ENCODE data around the gene LSG1. TPM values are rescaled to one million over a fixed set of nuclear protein-coding genes. Genes with fewer than 3 reads are reported as not detected.

The LSG1 gene
- total and polyA plus RNA-seq, 2 donors from 2014 or later = 14.8 to 33.3 TPM

- Histone ChIP-seq H3K27me3 (ENCODE audit: control insufficient read depth, insufficient read depth, low read length) (no peaks in the 10 kb centered on the region), H3K9ac (ENCODE audit: low read length in 3 of 3) (no peak overlapping the region), H3K4me3 (ENCODE audit: low read length in 3 of 3) (no peak overlapping the region), H3K27ac (ENCODE audit: low read depth in 2 of 2, low read length in 2 of 2) (no peak overlapping the region), H3K36me3 (ENCODE audit: control insufficient read depth in 2 of 3, insufficient read depth in 3 of 3, low read length in 3 of 3) (no peaks in the 10 kb centered on the region), H3K4me1 (ENCODE audit: control insufficient read depth in 2 of 3, insufficient read depth in 2 of 3, low read depth in 1 of 3, low read length in 3 of 3) (no peaks in the 10 kb centered on the region), H3K9me3 (ENCODE audit: control insufficient read depth in 2 of 3, insufficient read depth in 1 of 3, low read length in 3 of 3) (no peaks in the 10 kb centered on the region)
- FAIRE-seq (no peak), DNase-seq (peak in 4 of 5 donors; percentile 74 to 91 (median 82))
- TF ChIP-seq, protein P1, sequence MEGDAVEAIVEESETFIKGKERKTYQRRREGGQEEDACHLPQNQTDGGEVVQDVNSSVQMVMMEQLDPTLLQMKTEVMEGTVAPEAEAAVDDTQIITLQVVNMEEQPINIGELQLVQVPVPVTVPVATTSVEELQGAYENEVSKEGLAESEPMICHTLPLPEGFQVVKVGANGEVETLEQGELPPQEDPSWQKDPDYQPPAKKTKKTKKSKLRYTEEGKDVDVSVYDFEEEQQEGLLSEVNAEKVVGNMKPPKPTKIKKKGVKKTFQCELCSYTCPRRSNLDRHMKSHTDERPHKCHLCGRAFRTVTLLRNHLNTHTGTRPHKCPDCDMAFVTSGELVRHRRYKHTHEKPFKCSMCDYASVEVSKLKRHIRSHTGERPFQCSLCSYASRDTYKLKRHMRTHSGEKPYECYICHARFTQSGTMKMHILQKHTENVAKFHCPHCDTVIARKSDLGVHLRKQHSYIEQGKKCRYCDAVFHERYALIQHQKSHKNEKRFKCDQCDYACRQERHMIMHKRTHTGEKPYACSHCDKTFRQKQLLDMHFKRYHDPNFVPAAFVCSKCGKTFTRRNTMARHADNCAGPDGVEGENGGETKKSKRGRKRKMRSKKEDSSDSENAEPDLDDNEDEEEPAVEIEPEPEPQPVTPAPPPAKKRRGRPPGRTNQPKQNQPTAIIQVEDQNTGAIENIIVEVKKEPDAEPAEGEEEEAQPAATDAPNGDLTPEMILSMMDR (IDR thresholded peaks at IDR 0.05; ENCODE audit: borderline replicate concordance, extremely low read depth, insufficient read depth) = no peak
- intact Hi-C loops (cut with DNase I) = no loop called here
These were observed 69.3 kb downstream of the LSG1 start for GRCh38 chr3:194602669-194603171.

- Histone ChIP-seq H3K9ac (ENCODE audit: low read length in 3 of 3) (no peak overlapping the region), H3K27ac (ENCODE audit: low read depth in 2 of 2, low read length in 2 of 2) (no peak overlapping the region), H3K4me1 (ENCODE audit: control insufficient read depth in 2 of 3, insufficient read depth in 2 of 3, low read depth in 1 of 3, low read length in 3 of 3) (no peaks in the 10 kb centered on the region), H3K4me3 (ENCODE audit: low read length in 3 of 3) (no peak overlapping the region), H3K27me3 (ENCODE audit: control insufficient read depth, insufficient read depth, low read length) (no peaks in the 10 kb centered on the region), H3K9me3 (ENCODE audit: control insufficient read depth in 2 of 3, insufficient read depth in 1 of 3, low read length in 3 of 3) (no peaks in the 10 kb centered on the region), H3K36me3 (ENCODE audit: control insufficient read depth in 2 of 3, insufficient read depth in 3 of 3, low read length in 3 of 3) (no peaks in the 10 kb centered on the region)
- TF ChIP-seq, protein P1 (IDR thresholded peaks at IDR 0.05; ENCODE audit: borderline replicate concordance, extremely low read depth, insufficient read depth) = no peak
- intact Hi-C loops (cut with DNase I) = no loop called here
- DNase-seq = peak in 1 of 5 donors; percentile 86
- no peak for FAIRE-seq
These were observed 73.0 kb downstream of the LSG1 start for GRCh38 chr3:194598771-194599557.

DNA sequence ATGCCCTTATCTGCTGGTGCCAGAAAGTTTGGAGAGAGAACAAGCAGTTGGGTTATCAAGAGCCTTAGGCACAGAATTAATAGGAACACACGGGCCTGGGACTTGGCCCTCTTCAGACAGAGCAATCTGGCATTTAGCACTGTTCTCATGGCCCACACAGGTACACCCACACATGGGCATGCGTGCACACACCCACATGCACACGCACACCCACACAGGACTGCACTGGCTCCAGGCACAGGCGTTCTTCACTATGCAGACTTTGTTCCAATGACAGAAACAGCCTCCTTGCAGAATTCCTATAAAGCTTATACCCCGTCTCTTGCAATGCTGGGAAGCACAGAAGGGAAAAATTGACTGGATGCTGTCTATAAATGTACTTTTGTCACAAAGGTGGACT, 75.1 kb downstream of the LSG1 start:
- Histone ChIP-seq H3K4me1 (ENCODE audit: control insufficient read depth in 2 of 3, insufficient read depth in 2 of 3, low read depth in 1 of 3, low read length in 3 of 3) (no peaks in the 10 kb centered on the region), H3K9ac (ENCODE audit: low read length in 3 of 3) (no peak overlapping the region), H3K27ac (ENCODE audit: low read depth in 2 of 2, low read length in 2 of 2) (no peak overlapping the region), H3K27me3 (ENCODE audit: control insufficient read depth, insufficient read depth, low read length) (no peaks in the 10 kb centered on the region), H3K36me3 (ENCODE audit: control insufficient read depth in 2 of 3, insufficient read depth in 3 of 3, low read length in 3 of 3) (no peaks in the 10 kb centered on the region), H3K4me3 (ENCODE audit: low read length in 3 of 3) (no peak overlapping the region), H3K9me3 (ENCODE audit: control insufficient read depth in 2 of 3, insufficient read depth in 1 of 3, low read length in 3 of 3) (no peaks in the 10 kb centered on the region)
- DNase-seq = no peak
- TF ChIP-seq, protein P1 (IDR thresholded peaks at IDR 0.05; ENCODE audit: borderline replicate concordance, extremely low read depth, insufficient read depth) = no peak
- intact Hi-C loops (cut with DNase I) = no loop called here
- FAIRE-seq = no peak

Measured in kidney (tissue), 14 donors.